ENCODE measurements around the gene USF3.

The USF3 gene

DNA sequence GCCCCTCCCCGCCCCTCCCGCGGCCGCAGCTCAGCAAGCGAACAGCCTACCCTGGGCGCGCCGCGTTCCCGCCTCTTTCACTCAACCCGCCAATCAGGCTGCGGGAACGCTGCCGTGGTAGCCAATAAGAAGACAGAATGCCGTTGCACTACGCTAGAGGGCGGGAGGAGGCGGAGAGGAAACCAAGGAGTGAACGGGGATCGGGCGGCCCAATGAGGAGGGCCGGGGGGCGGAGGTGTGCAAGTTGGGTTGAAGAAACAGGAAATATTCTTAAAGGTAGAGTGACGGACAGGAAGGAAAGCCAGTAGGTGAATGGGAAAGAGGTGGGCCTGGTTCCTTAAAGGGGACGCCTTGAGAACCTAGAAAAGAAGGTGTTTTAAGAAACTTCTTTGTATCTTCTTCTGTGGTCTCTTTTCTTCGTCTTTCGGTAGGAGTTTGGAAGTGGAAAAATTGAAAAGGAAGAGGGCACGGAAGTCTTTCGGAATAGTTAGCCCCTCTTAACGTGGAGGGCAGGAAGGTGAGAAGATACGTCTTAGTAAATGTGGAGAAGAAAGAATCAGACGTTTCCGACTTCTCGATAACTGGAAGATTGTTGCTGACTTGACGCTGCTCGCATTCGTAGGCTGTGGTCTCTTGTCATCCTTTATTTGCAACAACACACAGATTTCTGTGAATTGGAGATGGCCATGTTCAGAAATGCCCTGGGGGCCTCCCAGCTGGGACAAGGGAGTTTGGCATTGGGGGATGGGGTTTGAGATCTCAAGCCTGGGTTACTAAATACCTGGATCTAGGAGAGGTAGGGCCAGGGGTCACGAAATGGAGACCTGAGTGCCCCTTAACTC, 437 bp upstream of the USF3 start:
- peak; percentile 98 for DNase-seq

DNA sequence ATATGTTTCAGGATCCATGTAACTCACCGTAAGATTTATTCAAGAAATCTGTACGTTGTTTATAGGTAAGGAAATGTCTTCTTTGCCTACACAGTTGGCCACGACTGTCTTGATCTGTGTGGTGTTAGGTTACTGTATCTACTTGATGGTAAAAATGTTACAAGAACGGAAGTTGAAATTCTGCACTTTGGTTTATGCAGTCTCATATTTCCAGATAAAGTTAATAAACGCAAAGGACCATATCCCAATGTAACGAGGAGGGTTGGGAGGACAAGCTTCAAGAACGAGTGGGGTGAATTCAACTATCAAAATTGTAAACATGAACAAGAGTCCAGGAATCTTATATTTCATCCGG, 1.0 kb downstream of the USF3 start:
- no peak for DNase-seq

DNA sequence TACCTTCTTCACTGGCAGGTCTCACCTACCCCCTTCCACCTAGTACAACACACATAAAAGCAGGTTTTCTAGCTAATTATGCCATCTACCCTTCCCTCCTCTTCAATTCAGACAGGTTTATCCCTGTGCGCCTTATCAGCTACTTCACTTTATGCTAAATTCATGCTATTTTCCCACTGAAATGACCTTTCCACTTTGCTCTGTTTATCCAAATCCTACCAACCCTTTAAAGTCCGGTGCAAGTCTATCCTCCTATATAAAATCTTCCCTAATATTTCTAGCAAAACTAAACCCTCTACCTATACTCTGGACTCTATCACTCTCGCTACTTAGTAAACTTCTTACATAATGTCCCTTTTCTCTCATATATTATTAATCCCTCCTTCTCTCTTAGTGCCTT, 6.0 kb downstream of the USF3 start:
- DNase-seq: no peak

DNA sequence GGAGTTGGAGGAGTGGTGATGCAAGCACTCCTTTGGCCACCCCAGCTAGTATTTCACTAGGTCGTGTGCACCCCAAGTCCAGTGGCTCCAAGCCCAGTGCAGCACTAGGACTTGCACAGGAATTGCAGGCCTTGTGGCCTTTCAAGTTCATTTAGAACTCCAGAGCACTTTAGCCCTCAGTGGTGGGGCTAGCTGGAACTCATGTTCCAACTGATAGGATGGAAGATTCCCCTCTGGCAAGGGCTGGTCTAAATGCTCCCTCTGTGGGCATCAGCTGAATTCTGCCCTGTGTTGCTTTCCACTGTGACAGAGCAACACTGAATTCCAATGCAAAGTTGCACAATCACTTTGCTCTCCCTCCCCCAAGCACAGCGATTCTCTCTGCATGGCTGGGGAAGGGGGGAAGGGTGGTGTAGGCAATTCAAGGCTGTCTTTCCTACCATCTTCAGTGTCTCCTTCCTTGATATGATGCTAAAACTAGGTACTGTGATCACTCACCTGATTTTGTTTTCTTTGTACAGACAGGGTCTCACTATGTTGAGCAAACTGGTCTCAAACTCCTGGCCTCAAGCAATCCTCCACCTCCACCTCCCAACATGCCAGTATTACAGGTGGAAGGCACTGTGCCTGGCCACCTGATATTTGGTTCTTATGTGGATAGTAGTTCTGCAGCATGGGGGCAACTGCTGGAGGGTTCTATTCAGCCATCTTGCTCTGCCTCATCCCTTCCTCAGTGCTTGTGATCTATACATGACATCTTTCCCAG, 10.3 kb downstream of the USF3 start:
- DNase-seq: no peak

DNA sequence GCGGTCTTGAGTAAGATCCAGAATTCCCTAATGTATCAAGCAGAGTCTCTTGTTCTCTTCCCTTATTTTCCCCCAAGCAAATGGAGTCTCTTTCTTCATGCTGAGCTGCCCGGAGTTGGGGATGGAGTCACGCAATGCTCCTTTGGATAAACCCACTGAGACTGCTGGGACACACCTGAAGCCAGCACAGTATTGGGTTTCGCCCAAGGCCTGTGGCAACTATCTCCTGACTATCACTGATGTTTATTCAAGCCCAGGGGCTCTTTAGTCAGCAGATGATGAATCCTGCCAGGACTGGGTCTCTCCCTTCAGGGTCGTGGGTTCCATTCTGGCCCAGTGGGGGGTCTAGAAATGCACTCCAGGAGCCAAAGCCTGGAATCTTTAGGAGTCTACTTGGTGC, 11.3 kb downstream of the USF3 start:
- DNase-seq: no peak

DNA sequence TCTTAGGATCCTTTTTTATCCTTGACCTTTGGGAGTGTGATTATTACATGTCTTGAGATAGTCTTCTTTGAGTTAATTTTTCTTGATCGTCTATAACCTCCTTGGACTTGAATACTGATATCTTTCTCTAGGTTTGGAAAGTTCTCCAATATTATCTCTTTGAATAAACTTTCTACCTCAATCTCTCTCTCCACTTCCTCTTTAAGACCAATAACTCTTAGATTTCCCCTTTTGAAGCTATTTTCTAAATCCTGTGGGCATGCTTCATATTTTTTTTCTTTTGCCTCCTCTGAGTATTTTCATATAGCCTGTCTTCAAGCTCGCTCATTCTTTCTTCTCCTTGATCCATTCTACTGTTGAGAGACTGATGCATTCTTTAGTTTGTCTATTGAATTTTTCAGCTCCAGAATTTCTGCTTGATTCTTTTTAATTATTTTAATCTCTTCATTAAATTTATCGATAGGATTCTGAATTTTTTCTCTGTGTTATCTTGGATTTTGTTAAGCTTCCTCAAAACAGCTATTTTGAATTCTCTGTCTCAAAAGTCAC, 12.1 kb downstream of the USF3 start:
- DNase-seq: no peak

DNA sequence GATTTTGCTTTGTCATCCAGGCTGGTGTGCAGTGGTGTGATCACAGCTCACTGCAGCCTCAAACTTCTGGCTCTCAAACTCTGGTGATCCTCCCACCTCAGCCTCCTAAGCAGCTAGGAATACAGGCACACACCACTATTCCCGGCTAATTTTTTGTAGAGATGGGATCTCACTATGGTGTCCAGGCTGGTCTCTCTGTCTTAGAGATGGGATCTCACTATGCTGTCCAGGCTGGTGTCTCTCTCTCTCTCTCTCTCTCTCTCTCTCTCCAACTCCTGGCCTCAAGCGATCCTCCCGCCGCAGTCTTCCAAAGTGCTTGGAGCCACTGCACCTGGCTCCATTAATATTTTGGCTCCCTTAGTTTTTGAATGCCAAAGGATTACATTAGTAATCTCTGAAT, 17.7 kb downstream of the USF3 start:
- no peak for DNase-seq

DNA sequence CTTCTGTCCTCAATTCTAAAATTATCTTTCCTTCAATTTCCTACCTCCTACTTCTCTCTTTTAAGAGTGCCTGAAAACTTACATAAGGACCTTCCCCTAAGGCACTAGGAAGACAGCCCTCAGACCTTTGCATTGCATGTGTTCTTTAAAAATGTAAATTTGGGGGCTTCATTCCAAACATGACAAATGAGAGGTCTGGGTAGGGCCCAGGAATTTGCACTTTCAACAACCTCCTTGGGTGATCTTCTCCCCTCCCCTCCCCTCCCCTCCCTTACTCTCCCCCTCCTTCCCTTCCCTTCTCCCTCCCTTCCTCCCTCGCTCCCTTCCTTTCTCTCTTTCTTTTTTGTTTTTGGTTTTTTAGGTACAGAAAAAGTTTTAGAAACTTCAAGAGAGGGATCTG, 18.7 kb downstream of the USF3 start:
- no peak for DNase-seq

DNA sequence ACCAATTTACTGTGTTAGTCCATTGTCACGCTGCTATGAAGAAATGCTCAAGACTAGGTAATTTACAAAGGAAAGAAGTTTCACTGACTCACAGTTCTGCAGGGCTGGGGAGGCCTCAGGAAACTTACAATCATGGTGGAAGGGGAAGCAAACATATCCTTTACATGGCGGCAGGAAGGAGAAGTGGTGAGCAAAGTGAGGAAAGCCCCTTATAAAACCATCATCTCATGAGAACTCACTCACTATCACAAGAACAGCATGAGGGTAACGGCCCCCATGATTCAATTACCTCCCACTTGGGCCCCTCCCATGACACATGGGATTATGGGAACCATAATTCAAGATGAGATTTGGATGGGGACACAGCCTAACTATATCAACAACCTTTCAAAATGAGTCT, 20.2 kb downstream of the USF3 start:
- DNase-seq: no peak

DNA sequence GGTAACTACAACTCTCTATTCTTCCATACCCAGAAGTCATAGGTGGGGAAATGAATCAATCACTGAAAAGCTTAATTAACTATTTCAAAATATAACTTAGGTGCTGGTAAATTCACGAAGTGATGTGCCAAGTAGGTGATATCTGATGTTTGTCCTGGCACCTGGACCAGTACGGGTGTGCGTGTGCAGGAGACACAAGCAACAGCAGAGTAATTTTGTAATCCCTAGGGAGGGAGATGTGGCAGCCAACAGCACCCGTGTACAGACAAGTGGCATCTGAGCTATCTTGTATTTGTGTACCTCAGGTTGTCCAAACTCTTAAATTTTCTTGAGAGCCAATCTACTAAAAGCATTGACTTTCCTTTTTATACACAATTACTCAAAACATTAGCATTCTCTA, 22.8 kb downstream of the USF3 start:
- no peak for DNase-seq

DNA sequence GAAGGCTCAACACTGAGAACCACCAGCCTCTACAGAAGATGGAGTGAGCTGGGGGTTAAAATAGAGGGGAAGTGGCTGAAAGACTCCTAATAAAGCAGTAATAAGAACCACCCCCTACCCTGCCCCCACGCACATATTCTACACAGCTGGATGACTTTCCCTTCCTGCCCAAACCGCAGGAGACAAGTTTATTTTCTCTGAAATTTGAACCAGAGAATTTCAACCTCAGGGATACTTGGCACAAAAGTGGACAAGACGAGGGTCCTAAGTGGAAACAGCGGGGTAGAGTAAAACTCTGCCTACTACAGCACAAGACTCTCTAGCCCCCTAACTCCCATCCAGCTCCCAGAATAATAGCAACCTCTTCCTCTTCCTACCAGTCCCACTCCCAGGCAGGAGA, 28.4 kb downstream of the USF3 start:
- DNase-seq: no peak

DNA sequence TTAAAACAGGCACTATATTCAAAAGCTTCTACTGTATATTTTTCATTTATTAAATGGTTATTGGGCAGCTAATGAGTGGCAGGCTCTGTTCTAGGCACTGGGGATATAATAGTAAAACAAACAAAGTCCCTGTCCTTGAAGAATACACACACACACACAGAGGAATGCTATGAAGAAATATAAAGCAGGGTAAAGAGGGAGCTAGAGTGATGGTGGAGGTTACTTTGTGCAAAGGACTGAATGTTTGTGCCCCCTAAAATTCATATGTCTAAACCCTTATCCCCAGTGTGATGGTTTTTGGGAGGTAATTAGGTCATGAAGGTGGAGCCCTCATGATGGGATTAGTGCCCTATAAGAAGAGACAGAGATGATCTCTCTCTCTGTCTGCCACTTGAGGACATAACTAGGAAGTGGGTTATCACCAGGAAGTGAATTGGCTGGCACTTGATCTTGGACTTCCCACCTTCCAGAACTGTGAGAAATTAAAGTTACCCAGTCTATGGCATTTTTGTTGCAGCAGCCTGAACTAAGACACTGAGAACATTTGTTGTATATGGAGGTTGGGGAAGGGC, 31.8 kb downstream of the USF3 start:
- DNase-seq: no peak

DNA sequence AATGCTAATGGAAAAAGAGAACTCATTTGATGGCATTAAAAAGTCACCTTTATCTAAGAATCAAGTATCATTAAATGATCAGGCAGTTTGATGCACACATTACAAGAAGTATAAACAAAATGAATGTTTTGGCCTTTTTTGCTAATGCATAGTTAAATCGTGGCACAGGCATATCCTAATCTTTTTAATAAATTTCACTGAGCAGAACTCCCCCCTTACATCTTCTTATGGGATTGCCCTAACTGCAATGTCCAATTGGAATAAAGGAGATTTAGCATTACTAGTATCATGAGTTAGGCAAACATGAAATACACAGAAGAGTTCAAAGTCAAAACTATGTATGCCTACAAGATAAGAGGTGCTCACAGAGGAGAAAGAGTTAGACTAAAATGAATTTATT, 32.7 kb downstream of the USF3 start:
- no peak for DNase-seq

DNA sequence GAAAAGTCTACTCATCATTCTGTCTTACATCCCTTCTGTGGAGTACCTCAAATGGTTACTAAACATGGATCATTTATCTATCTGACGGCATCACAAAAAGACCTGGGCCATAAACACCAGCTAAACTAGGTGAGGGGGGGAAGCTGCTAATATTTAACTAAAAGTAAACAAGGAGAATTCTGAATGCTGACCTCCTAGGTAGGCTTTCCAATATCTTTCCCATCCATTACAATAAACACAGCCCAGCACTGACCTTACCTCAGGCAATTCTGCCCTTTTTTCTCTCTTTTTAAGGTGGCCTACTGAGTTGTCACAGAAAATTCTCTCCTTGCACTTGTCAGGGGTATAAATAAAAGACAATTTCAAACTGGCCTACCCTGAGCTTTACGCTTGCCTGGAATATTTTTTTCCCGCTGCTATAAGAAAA, 33.1 kb downstream of the USF3 start:
- DNase-seq: no peak

DNA sequence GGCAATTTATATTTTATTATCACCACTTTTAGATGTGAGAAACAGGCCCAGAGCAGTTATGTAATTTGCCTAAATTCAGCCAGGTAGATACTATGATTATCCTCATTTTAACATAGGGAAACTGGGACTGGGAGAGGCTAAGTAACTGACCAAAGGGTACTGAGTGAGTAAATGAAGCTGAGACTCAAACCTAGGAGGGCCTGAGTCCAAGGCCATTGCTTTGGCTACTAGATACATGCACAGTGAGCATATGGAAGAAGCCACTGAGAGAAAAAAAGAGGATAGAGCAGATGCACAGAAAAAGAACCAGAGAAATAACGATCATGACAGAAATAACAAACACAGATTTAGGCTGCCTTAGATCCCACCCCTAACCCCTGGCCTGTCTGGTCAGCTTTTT, 33.6 kb downstream of the USF3 start:
- DNase-seq: no peak

DNA sequence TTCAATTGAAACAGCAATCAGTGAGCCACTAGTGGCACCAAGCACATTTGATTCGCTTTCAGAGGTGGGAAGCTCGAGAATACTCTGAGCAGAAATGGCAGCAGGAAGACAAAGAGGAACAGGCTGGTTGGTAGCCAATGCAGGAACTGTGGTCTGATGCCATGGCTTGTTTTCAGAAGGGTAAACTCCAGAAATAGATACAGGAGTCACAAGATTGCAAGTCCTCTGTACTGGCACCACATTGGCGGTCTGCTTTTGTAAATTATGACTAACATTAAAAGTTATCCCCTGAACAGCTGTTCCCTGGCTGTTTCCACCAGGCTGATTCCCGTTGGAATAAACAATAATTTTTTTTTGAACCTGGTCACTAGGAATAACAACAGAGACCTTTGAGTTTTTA, 35.5 kb downstream of the USF3 start:
- DNase-seq: no peak

DNA sequence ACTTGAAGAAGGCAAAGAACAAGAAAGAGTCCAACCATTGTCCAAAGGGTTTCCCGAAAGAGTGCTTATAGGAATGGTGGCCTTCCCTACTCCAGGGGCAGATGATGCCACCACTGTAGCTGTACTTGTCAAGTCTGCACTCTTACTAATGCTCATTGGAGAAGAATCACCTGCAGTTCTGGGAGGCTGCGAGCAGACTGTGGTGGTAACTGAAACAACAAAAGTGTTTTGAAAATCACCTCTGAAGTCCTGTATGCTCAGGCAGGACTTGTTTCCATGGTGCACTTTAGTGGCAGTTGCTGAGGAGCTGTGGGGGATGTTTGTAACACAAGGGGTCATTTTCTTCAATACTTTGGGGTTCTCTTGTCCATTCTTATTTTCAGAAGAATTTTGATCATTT, 36.0 kb downstream of the USF3 start:
- DNase-seq: no peak

DNA sequence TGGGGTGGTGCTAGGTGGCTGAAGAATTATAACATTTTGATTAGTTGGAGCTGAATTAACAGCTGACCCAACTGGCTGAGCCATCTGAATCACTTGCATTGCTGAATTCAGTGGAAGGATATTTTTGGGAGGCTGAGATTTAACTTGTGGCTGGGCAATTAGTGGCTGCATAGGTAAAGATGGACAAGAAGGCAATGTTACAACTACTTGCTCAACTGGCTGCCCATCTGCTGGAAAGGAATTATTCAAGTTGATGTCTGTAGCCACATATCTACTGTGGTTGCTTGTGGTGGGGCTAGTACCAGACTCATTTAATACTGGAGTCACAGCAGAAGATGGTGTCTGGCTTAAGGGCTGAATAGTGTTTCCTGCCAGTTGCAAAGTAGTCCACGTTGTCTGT, 36.4 kb downstream of the USF3 start:
- DNase-seq: no peak

DNA sequence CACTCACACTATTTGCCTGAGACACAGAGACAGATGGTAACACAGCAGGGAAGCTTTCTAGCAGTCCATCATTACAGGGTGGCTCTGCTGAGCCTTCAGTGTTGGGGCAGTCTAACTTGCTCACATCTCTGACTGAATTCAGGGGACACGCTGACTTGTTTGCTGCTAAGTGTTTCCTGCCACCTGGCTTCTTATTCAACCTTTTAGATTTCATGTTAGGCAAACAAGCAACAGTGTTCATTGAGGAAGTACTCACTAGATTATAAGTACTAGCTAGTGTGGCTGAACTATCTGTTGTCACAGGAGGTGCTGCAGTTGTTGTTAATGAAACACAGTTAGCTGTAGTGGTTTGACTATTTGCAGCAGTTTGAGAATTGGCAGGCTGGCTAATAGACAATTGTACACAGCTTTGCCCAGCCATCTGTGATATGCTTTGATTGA, 37.3 kb downstream of the USF3 start:
- no peak for DNase-seq

DNA sequence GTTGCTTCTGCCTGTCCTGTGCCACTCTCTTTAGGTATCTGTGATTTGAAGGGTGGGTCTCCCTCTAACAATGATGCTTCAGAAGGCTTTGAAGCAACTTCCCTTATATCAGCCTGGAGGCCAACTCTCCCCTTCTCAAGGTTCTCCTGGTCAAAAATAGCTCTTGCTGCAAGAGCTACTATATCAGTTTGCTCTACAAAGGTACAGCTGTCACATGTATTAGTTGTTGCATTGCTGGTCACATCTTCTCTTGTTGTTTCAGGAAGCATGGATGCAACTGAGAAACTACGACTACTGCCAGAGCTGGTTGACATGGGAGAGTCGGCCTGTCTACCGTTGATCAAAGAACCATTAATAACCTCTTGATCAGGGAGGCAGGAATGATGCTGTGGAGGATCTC, 38.3 kb downstream of the USF3 start:
- no peak for DNase-seq

DNA sequence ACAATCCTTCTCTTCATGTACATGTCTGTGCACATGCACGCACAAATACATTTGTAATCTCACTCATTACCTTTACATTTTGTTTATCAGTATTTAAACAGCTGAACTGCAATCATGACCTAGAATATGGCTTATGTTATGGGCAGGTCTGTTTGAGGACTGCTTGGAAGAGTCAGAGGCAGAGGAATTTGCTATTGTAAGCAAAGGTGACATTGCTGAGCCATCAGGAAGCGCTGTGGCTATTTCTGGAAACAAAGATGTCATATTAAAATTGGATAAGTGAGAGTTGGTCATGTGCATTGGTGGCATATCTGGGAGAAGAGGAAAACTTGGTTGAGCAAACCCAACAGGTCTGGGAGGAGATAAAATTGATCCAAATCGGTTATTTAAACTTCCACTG, 41.6 kb downstream of the USF3 start:
- no peak for DNase-seq

DNA sequence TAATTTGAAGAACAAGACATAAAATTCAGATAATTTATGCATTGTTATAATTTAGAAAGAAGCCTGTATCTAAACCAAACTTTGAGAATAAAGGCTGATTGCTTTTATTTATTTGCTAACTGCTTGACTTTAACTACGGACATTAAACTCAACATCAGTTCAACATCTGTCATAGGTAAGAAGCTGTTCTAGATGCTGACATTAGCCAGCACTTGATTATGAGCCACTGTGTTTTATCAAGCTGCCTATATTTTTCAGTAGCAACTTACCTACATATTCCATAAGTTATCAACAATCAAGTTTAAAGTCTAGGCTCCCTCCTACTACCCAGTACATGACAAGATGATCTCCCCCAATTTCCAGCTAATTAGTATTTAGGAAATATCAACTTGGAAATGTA, 42.1 kb downstream of the USF3 start:
- DNase-seq: no peak

DNA sequence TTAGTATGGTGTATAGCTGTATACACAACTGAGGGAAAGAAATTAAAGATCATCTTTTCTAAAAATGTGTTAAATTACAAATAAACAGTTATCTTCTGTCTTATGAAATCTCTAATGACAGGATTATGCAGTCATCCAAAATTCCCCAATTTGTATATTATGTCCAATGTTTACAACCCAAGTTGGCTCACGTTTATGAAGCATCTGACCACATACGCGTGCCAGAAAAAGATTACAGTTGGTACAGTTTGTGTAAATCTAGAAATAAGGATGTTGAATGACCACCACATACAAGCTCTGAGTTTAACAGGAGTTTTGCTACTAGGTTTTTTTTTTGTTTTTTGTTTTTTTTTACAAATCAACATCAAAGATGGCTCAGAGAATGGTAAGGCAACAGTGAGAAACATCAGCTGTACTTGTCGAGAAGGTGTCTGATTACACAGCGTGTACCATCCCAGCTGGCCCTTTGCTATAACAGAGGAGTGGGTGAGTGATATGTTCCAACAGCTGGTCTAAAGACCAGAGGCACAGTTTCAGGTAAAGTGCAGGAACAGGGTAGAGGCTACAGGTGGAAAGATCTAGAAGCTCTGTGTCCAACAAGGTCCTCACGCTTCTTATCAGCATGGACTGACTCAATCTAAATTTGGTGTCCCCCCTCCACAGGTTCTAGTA, 47.1 kb downstream of the USF3 start:
- DNase-seq: no peak
